Subcutaneous abdominal adipose tissue (tissue), 5 donors: Measurements from ENCODE around the gene TRMT44.

Experiments used
- H3K27ac ChIP-seq: one replicate; pipeline ENCODE4 v1.7.0; 2013; ENCODE audit warnings: low read depth, mild to moderate bottlenecking, inconsistent platforms, low read length, moderate library complexity
- H3K27me3 ChIP-seq, 5 donors: one replicate each; pipeline ENCODE4 v1.7.0; 2013; ENCODE audit warnings: low read length in 5 of 5, inconsistent platforms in 1 of 5; ENCODE audit not compliant: control insufficient read depth in 5 of 5, insufficient read depth in 4 of 5
- H3K36me3 ChIP-seq, 5 donors: one replicate each; pipeline ENCODE4 v1.7.0; 2013; ENCODE audit warnings: low read length in 5 of 5; ENCODE audit not compliant: control insufficient read depth in 5 of 5, insufficient read depth in 5 of 5
- H3K4me1 ChIP-seq, 5 donors: one replicate each; pipeline ENCODE4 v1.7.0; 2013; ENCODE audit warnings: low read length in 5 of 5, mild to moderate bottlenecking in 3 of 5, moderate library complexity in 1 of 5; ENCODE audit not compliant: control insufficient read depth in 5 of 5, insufficient read depth in 5 of 5
- H3K4me3 ChIP-seq, 5 donors: one replicate each; pipeline ENCODE4 v1.7.0; 2013; ENCODE audit warnings: low read length in 5 of 5, low read depth in 1 of 5
- H3K9ac ChIP-seq, 5 donors: one replicate each; pipeline ENCODE4 v1.7.0; 2013; ENCODE audit warnings: low read length in 5 of 5, mild to moderate bottlenecking in 4 of 5, moderate library complexity in 3 of 5
- H3K9me3 ChIP-seq, 5 donors: one replicate each; pipeline ENCODE4 v1.7.0; 2013; ENCODE audit warnings: low read length in 5 of 5; ENCODE audit not compliant: control insufficient read depth in 5 of 5
- donor health status: healthy.
- donor health status: healthy.
- donor health status: healthy.
- donor health status: healthy.
- donor health status: healthy.

TRMT44 gene

GRCh38 chr4:8443801-8444200 lies 3.2 kb downstream of the TRMT44 start:
- Histone ChIP-seq H3K4me3 (no peak overlapping the region), H3K4me1 (peaks cover 18 to 52% (median 36%) of the 10 kb centered on the region in 5 donors), H3K36me3 (peaks cover 0 to 34% (median 20%) of the 10 kb centered on the region in 5 donors), H3K9me3 (peaks cover 0 to 4% (median 0%) of the 10 kb centered on the region in 5 donors), H3K27ac (no peak overlapping the region), H3K27me3 (no peaks in the 10 kb centered on the region), H3K9ac (no peak overlapping the region)

- Histone ChIP-seq H3K36me3 (peaks cover 0 to 47% (median 28%) of the 10 kb centered on the region in 5 donors), H3K9ac (no peak overlapping the region), H3K4me1 (peaks cover 18 to 38% (median 29%) of the 10 kb centered on the region in 5 donors), H3K9me3 (no peaks in the 10 kb centered on the region), H3K27me3 (no peaks in the 10 kb centered on the region), H3K4me3 (no peak overlapping the region), H3K27ac (no peak overlapping the region)
Observed at GRCh38 chr4:8446122-8446521, 5.5 kb downstream of the TRMT44 start.

GRCh38 chr4:8451440-8452182 lies 11.0 kb downstream of the TRMT44 start:
- H3K27me3 ChIP-seq: no peaks in the 10 kb centered on the region
- H3K36me3 ChIP-seq: peaks cover 13 to 89% (median 76%) of the 10 kb centered on the region in 5 donors
- H3K4me1 ChIP-seq: no peaks in the 10 kb centered on the region
- H3K9ac ChIP-seq: no peak overlapping the region
- no peak overlapping the region for H3K27ac ChIP-seq
- no peaks in the 10 kb centered on the region for H3K9me3 ChIP-seq
- no peak overlapping the region for H3K4me3 ChIP-seq

GRCh38 chr4:8453957-8454356 lies 13.4 kb downstream of the TRMT44 start:
- H3K9ac ChIP-seq: no peak overlapping the region
- peaks cover 24 to 90% (median 79%) of the 10 kb centered on the region in 5 donors for H3K36me3 ChIP-seq
- no peaks in the 10 kb centered on the region for H3K27me3 ChIP-seq
- no peaks in the 10 kb centered on the region for H3K9me3 ChIP-seq
- no peak overlapping the region for H3K27ac ChIP-seq
- no peak overlapping the region for H3K4me3 ChIP-seq
- H3K4me1 ChIP-seq: no peaks in the 10 kb centered on the region

- Histone ChIP-seq H3K9me3 (no peaks in the 10 kb centered on the region), H3K27ac (no peak overlapping the region), H3K4me1 (no peaks in the 10 kb centered on the region), H3K36me3 (peaks cover 26 to 90% (median 75%) of the 10 kb centered on the region in 5 donors), H3K27me3 (no peaks in the 10 kb centered on the region), H3K9ac (no peak overlapping the region), H3K4me3 (no peak overlapping the region)
Observed at GRCh38 chr4:8457646-8458252, 17.2 kb downstream of the TRMT44 start.

- H3K27ac ChIP-seq: no peak overlapping the region
- no peaks in the 10 kb centered on the region for H3K9me3 ChIP-seq
- peaks cover 23 to 85% (median 67%) of the 10 kb centered on the region in 5 donors for H3K36me3 ChIP-seq
- no peaks in the 10 kb centered on the region for H3K4me1 ChIP-seq
- H3K27me3 ChIP-seq: no peaks in the 10 kb centered on the region
- no peak overlapping the region for H3K4me3 ChIP-seq
- peak overlapping the region in 1 of 5 donors; percentile 10 for H3K9ac ChIP-seq
Observed at GRCh38 chr4:8459867-8460445, 19.4 kb downstream of the TRMT44 start.

- Histone ChIP-seq H3K36me3 (peaks cover 16 to 85% (median 68%) of the 10 kb centered on the region in 5 donors), H3K4me3 (no peak overlapping the region), H3K9ac (no peak overlapping the region), H3K27me3 (no peaks in the 10 kb centered on the region), H3K27ac (no peak overlapping the region), H3K4me1 (peaks cover 0 to 7% (median 5%) of the 10 kb centered on the region in 5 donors), H3K9me3 (no peaks in the 10 kb centered on the region)
Observed at GRCh38 chr4:8461086-8461485, 20.5 kb downstream of the TRMT44 start.

- Histone ChIP-seq H3K36me3 (peaks cover 16 to 85% (median 68%) of the 10 kb centered on the region in 5 donors), H3K27ac (no peak overlapping the region), H3K9me3 (no peaks in the 10 kb centered on the region), H3K27me3 (no peaks in the 10 kb centered on the region), H3K9ac (no peak overlapping the region), H3K4me3 (no peak overlapping the region), H3K4me1 (peaks cover 0 to 7% (median 5%) of the 10 kb centered on the region in 5 donors)
Observed at GRCh38 chr4:8461616-8462015, 21.0 kb downstream of the TRMT44 start.

GRCh38 chr4:8463811-8464210 lies 23.2 kb downstream of the TRMT44 start:
- Histone ChIP-seq H3K36me3 (peaks cover 5 to 84% (median 70%) of the 10 kb centered on the region in 5 donors), H3K9me3 (no peaks in the 10 kb centered on the region), H3K4me1 (peaks cover 0 to 7% (median 5%) of the 10 kb centered on the region in 5 donors), H3K27me3 (no peaks in the 10 kb centered on the region), H3K27ac (no peak overlapping the region), H3K9ac (no peak overlapping the region), H3K4me3 (no peak overlapping the region)

GRCh38 chr4:8464381-8464780 lies 23.8 kb downstream of the TRMT44 start:
- peaks cover 5 to 83% (median 70%) of the 10 kb centered on the region in 5 donors for H3K36me3 ChIP-seq
- H3K9me3 ChIP-seq: no peaks in the 10 kb centered on the region
- no peak overlapping the region for H3K4me3 ChIP-seq
- H3K27ac ChIP-seq: no peak overlapping the region
- no peaks in the 10 kb centered on the region for H3K27me3 ChIP-seq
- no peak overlapping the region for H3K9ac ChIP-seq
- peaks cover 0 to 7% (median 5%) of the 10 kb centered on the region in 5 donors for H3K4me1 ChIP-seq
